ENCODE data around the gene KIF19.

GRCh38 chr17:74280093-74280513 is 45.9 kb upstream of the KIF19 start:
- TF ChIP-seq CTCF (IDR thresholded peaks at IDR 0.05) (no peak), POLR2A (IDR thresholded peaks at IDR 0.05) (no peak)

Measured in heart left ventricle (tissue), 13 donors.